Stimulated activated CD8-positive, alpha-beta memory T cell treated with anti-CD3 and anti-CD28 coated beads, Interleukin-2, amount 100 ng/mL, for 1 hour (primary cell): Measurements from ENCODE around the gene KIFC3.
"Not testable (repeated sequence)": the region's sequence is repeated elsewhere in the genome, so short reads cannot be mapped to it uniquely, and the experiment has no call there.

Source experiments
- DNase-seq, 2 donors: peaks; one replicate each; pipeline ENCODE4 v3.0.0-alpha.2; 2020; ENCODE audit warnings: low read depth in 2 of 2

The KIFC3 gene

GRCh38 chr16:57824888-57825287 lies 22.6 kb upstream of the KIFC3 start:
- DNase-seq = no peak

DNA sequence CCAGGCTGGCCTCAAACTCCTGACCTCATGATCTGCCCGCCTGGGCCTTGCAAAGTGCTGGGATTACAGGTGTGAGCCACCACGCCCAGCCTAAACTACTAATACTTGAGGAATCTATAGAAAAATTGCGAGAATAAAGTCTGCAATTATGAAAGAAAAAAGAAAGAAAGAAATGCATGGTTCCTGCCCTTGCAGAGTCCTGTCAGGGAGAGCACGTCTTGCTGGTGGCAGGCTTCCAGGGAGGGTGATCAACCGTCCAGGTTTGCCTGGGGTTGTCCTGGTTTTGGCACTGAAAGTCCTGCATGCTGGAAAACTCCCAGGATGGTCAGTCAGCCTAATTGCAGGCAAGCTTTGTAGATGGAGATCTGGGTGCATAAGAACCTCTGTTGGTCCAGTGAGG lies 21.5 kb upstream of the KIFC3 start:
- DNase-seq = no peak

GRCh38 chr16:57822856-57823255 lies 20.6 kb upstream of the KIFC3 start:
- DNase-seq = no peak

DNA sequence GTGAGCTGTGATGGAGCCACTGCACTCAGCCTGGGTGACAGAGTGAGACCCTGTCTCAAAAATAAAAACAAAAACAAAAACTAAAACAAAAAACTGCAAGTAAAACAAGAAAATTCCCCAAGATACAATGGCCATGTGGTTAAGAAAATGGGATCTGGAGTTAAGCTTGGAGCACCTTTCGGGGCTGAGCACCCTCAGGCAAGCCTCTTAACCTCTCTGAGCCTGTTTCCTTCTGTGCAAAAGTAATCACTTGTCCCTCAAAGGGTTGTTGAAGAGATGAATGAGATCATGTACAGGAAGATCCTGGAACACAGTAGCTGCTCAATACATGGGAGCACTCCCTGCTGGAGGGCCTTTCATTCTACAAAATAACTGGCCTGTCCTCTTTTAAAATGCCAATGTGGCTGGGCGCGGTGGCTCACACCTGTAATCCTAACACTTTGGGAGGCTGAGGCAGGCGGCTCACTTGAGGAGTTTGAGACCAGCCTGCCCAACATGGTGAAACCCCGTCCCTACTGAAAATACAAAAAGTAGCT lies 19.8 kb upstream of the KIFC3 start:
- no peak for DNase-seq

GRCh38 chr16:57821149-57821971 lies 19.1 kb upstream of the KIFC3 start:
- DNase-seq = no peak

- DNase-seq = no peak
Observed at GRCh38 chr16:57818377-57819064, 16.2 kb upstream of the KIFC3 start.

GRCh38 chr16:57817680-57818079 lies 15.4 kb upstream of the KIFC3 start:
- no peak for DNase-seq

DNA sequence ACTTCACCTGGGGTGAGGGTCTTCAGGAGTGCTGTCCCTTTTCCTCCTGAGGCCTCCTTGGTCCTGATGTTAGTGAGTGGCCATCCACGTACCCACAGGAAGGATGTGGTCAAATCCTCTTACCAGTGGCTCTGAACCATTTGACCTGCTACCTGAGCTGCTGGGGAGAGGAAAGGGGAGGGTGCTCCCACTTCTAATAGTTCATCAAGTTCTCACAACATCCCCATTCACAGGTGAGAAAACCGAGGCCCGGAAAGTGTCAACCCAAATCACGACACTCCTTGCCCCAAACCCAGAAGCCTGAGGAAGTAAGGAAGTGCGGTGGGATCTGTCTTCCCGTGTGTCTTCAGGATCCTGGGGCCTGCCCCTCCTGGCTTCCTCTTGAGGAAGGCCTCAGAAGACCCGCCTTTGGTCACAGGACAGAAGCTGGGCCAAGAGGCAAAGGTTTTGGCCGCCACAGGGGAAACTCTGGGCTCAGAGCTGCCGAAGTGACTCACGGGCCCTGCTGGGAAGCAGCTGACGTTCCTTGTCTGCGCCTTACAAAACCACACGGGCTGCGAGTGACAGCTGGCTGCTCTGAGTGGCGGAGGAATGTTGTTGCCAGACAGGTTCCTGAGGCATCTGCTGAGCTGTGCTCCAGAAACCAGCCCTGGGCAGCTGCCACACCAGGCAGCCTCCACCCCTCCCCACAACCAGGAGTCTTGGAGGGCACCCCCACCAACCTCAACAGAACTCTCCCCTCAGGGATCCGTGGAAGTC lies 13.9 kb upstream of the KIFC3 start:
- peak in 1 of 2 donors; percentile 23 for DNase-seq

GRCh38 chr16:57814896-57815295 lies 12.6 kb upstream of the KIFC3 start:
- no peak for DNase-seq

- DNase-seq = no peak
Observed at GRCh38 chr16:57813466-57813865, 11.2 kb upstream of the KIFC3 start.

DNA sequence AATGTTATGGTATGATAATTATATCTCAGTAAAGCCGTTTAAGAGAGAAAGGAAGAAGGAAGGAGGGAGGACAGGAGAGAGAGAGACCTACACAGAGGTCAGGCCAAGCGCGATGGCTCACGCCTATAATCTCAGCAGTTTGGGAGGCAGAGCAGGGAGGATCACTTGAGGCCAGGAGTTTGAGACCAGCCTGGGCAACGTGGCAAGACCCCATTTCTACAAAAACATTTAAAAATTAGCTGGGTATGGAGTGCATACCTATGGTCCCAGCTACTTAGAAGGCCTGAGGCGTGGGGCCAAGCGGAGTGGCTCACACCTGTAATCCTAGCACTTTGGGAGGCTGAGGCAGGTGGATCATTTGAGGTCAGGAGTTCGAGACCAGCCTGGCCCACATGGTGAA lies 9.0 kb upstream of the KIFC3 start:
- not testable (repeated sequence) for DNase-seq

GRCh38 chr16:57810197-57811031 lies 8.1 kb upstream of the KIFC3 start:
- peak; percentile 54 to 62 for DNase-seq

- no peak for DNase-seq
Observed at GRCh38 chr16:57809276-57810196, 7.2 kb upstream of the KIFC3 start.

DNA sequence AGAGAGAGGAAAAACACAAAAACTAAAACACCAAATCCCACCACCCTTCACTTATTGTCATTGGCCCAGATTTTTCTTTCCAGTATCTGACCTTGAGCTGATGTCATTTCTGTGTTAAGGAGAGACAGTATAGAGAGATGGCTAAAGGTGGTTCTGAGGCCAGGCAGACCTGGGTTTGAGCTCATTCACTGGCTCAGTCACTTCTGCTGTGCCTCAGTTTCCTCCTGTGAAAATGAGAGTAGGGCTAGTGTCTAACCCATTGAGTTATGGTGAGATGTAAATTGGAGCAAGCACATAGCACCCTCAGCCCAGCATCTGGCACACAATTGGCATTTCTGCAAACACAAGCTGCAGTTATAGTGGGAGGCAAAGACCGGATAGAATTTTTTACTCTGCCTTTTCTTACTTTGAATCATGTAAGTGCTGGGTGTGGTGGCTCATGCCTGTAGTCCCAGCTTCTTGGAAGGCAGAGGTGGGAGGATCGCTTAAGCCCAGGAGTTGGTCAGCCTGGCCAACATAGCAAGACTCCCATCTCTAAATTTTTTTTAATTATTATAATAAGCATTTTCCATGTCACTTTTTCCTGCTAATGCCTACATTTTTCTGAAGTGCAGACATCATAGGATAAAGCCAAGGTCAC lies 6.4 kb upstream of the KIFC3 start:
- DNase-seq = no peak

GRCh38 chr16:57807968-57808528 lies 5.8 kb upstream of the KIFC3 start:
- DNase-seq = peak; percentile 31 to 37

DNA sequence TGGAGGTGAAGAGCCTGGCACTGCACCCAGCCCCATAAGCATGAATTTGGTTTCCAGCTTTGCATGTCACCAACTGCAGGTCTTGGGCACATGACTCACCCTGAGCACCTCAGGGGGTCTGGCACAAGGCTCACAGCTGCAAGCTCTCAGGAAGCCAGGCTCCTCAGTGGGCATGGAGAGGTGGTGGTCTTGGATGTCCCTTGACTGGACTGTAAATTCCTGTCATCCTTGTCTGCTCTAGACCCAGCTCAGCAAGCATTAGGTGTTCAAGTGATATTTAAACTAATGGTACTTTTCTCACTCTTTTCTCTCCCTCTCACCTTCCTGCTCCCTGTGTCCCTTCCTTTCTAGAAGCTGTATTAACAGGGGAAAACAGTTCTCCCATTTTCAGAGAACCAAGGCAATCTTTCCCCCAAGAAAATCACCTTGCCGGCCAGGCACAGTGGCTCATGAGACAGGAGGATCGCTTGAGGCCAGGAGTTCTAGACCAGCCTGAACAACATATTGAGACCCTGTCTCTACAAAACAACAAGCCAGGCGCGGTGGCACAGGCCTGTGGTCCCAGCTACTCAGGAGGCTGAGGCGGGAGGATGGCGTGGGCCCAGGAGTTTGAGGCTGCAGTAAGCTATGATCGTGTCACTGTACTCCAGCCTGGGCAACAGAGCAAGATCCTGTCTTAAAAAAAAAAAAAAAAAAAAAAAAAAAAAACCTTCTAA lies 5.1 kb upstream of the KIFC3 start:
- no peak for DNase-seq

- no peak for DNase-seq
Observed at GRCh38 chr16:57805176-57805575, 2.9 kb upstream of the KIFC3 start.

DNA sequence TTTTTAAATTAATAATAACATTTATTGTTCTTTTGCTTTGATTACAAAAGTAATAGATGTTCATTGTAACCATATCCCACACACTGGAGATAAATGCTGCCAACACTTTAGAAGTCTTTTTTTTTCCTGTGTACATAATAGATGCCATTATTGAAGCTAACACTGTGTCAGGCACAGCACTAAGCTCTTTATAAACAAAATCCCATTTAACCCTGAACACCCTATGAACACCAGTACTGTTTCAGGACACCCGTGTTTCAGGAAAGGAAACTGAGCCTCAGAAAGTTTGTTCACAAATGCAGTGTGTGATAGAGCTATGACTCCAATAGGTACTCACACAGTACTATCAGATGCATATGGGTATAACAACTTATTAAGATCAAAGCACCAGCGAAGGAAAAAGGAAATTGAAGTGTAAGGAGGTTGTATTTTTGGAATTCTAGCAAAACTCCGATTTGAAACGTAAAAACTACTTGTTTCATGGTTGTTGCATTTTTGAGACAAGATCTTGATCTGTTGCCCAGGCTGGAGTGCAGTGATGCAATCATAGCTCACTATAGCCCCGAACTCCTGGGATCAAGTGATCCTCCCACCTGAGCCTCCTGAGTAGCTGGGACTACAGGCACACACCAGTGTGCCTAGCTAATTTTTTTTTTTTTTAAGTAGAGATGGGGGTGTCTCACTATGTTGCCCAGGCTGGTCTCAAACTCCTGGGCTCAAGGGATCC lies 2.0 kb upstream of the KIFC3 start:
- no peak for DNase-seq
